OCI-LY3 (cell line): Measurements from ENCODE around the gene TAX1BP1.

Experiments used
- H2AFZ ChIP-seq: fragments of 200-600, 300-600 bp; shearing (Covaris generic); 2 replicates; pipeline ENCODE4 v1.6.0; 2014; ENCODE audit warnings: antibody characterized with exemption, low read depth, low read length
- H3K27ac ChIP-seq: fragments of 200-600, 300-600 bp; sonication (generic); 2 replicates; pipeline ENCODE4 v1.5.1; 2014; ENCODE audit warnings: mild to moderate bottlenecking, low read length, moderate library complexity, mixed read lengths
- H3K27me3 ChIP-seq: fragments of 200-600, 300-600 bp; sonication (generic); 2 replicates; pipeline ENCODE4 v1.6.1; 2014; ENCODE audit warnings: low read depth, low read length, mixed read lengths
- H3K36me3 ChIP-seq: fragments of 200-600, 300-600 bp; sonication (generic); replicated peaks from 2 replicates; pipeline ENCODE3; 2014; ENCODE audit warnings: low read depth, low read length, mixed read lengths
- H3K4me1 ChIP-seq: fragments of 300-600, 200-600 bp; sonication (generic); 2 replicates; pipeline ENCODE4 v1.6.1; 2014; ENCODE audit warnings: low read length, mixed read lengths
- H3K4me2 ChIP-seq: fragments of 200-600, 300-600 bp; sonication (generic); 2 replicates; pipeline ENCODE4 v1.6.1; 2014; ENCODE audit warnings: low read length, mixed read lengths
- H3K4me3 ChIP-seq: fragments of 300-600, 200-600 bp; sonication (generic); 2 replicates; pipeline ENCODE4 v1.5.1; 2014; ENCODE audit warnings: antibody characterized with exemption, mild to moderate bottlenecking, low read length, moderate library complexity
- H3K79me2 ChIP-seq: fragments of 300-600, 200-600 bp; shearing (Covaris generic); 2 replicates; pipeline ENCODE4 v1.6.1; 2014; ENCODE audit warnings: mild to moderate bottlenecking, low read length, mixed read lengths
- H3K9ac ChIP-seq: fragments of 300-600, 200-600 bp; shearing (Covaris generic); 2 replicates; pipeline ENCODE4 v1.6.0; 2014; ENCODE audit warnings: mild to moderate bottlenecking, low read length, moderate library complexity
- H3K9me3 ChIP-seq: fragments of 200-600, 300-600 bp; shearing (Covaris generic); 2 replicates; pipeline ENCODE4 v1.6.1; 2014; ENCODE audit warnings: low read length, mixed read lengths; ENCODE audit not compliant: insufficient read depth
- H4K20me1 ChIP-seq: fragments of 200-600, 300-600 bp; sonication (generic); 2 replicates; pipeline ENCODE4 v1.6.1; 2016; ENCODE audit warnings: low read length, mixed read lengths; ENCODE audit not compliant: insufficient read depth
- CTCF ChIP-seq: fragments of 200-600, 300-600 bp; sonication (generic); IDR thresholded peaks from 2 replicates; pipeline ENCODE4 v1.5.1; 2014; ENCODE audit warnings: antibody characterized with exemption, low read length, low read depth
- EZH2phosphoT487 ChIP-seq: fragments of 200-600 bp; shearing (Covaris generic); IDR thresholded peaks from 2 replicates; pipeline ENCODE4 v1.6.1; 2018; ENCODE audit warnings: antibody characterized with exemption, mixed run types, low read depth

Gene TAX1BP1

GRCh38 chr7:27871086-27871485, 131.1 kb downstream of the TAX1BP1 start:
- Histone ChIP-seq H3K4me3 (no peak overlapping the region), H3K27me3 (no peaks in the 10 kb centered on the region), H3K9ac (no peak overlapping the region), H3K4me1 (no peaks in the 10 kb centered on the region), H3K4me2 (no peak overlapping the region), H3K79me2 (no peaks in the 10 kb centered on the region), H4K20me1 (no peaks in the 10 kb centered on the region), H3K36me3 (no peaks in the 10 kb centered on the region), H2AFZ (no peak overlapping the region), H3K27ac (no peak overlapping the region), H3K9me3 (no peaks in the 10 kb centered on the region)
- TF ChIP-seq CTCF (no peak), EZH2phosphoT487 (no peak)

- no peak overlapping the region for H3K4me2 ChIP-seq
Measured at GRCh38 chr7:27871866-27872265, 131.9 kb downstream of the TAX1BP1 start.

GRCh38 chr7:27872356-27873275, 132.7 kb downstream of the TAX1BP1 start:
- Histone ChIP-seq H3K27me3 (no peaks in the 10 kb centered on the region), H3K9me3 (no peaks in the 10 kb centered on the region), H3K9ac (no peak overlapping the region), H3K4me1 (no peaks in the 10 kb centered on the region), H2AFZ (no peak overlapping the region), H3K4me2 (no peak overlapping the region), H3K4me3 (no peak overlapping the region), H3K79me2 (no peaks in the 10 kb centered on the region), H3K27ac (no peak overlapping the region), H3K36me3 (no peaks in the 10 kb centered on the region), H4K20me1 (no peaks in the 10 kb centered on the region)
- TF ChIP-seq EZH2phosphoT487 (no peak), CTCF (no peak)

More at GRCh38 chr7:27871866-27872265, 131.9 kb downstream of the TAX1BP1 start:
- H3K9me3 ChIP-seq: no peaks in the 10 kb centered on the region
- H2AFZ ChIP-seq: no peak overlapping the region
- TF ChIP-seq CTCF: no peak
- TF ChIP-seq EZH2phosphoT487: no peak
- no peak overlapping the region for H3K27ac ChIP-seq
- H3K4me1 ChIP-seq: no peaks in the 10 kb centered on the region
- H4K20me1 ChIP-seq: no peaks in the 10 kb centered on the region
- H3K27me3 ChIP-seq: no peaks in the 10 kb centered on the region
- H3K9ac ChIP-seq: no peak overlapping the region
- no peaks in the 10 kb centered on the region for H3K36me3 ChIP-seq
- H3K4me3 ChIP-seq: no peak overlapping the region
- no peaks in the 10 kb centered on the region for H3K79me2 ChIP-seq

GRCh38 chr7:27873981-27874957, 134.3 kb downstream of the TAX1BP1 start:
- no peak overlapping the region for H3K4me2 ChIP-seq
- no peak overlapping the region for H3K27ac ChIP-seq
- H3K36me3 ChIP-seq: no peaks in the 10 kb centered on the region
- H3K4me1 ChIP-seq: no peaks in the 10 kb centered on the region
- no peak overlapping the region for H2AFZ ChIP-seq
- no peaks in the 10 kb centered on the region for H3K27me3 ChIP-seq
- H4K20me1 ChIP-seq: no peaks in the 10 kb centered on the region
- no peaks in the 10 kb centered on the region for H3K79me2 ChIP-seq
- H3K9ac ChIP-seq: no peak overlapping the region
- H3K4me3 ChIP-seq: no peak overlapping the region
- H3K9me3 ChIP-seq: no peaks in the 10 kb centered on the region
- no peak for TF ChIP-seq EZH2phosphoT487
- no peak for TF ChIP-seq CTCF
